Measurements from ENCODE around the gene C20orf144. TPM values are rescaled to one million over a fixed set of nuclear protein-coding genes. Genes with fewer than 3 reads are reported as not detected.
"Not testable (repeated sequence)": the region's sequence is repeated elsewhere in the genome, so short reads cannot be mapped to it uniquely, and the experiment has no call there.

Gene C20orf144
- total RNA-seq, 2 experiments from 2014 or later, result 0.30 to 0.33 TPM

GRCh38 chr20:33644313-33645071 is 17.6 kb upstream of the C20orf144 start:
- H3K27me3 Mint-ChIP-seq, result no peaks in the 10 kb centered on the region
- no peaks in the 10 kb centered on the region for H3K9me3 Mint-ChIP-seq
- H3K4me1 Mint-ChIP-seq, result peaks cover 32% of the 10 kb centered on the region
- no peak overlapping the region for H3K4me3 Mint-ChIP-seq
- no peak for DNase-seq
- H3K36me3 Mint-ChIP-seq (ENCODE audit: low read depth), result peaks cover 37% of the 10 kb centered on the region
- H3K27ac Mint-ChIP-seq, result no peak overlapping the region
- POLR2A ChIA-PET, result interaction anchor here (1.5 kb wide), 1 partner anchor 8 kb away, joined by 3 read pairs; no protein-coding TSS in a partner anchor
- CTCF ChIA-PET, result no interaction called here

- DNase-seq, result no peak
- POLR2A ChIA-PET, result interaction anchor here (1.5 kb wide), 1 partner anchor 9 kb away, joined by 3 read pairs; no protein-coding TSS in a partner anchor
- Mint-ChIP-seq H3K4me3 (no peak overlapping the region), H3K27ac (no peak overlapping the region), H3K27me3 (no peaks in the 10 kb centered on the region), H3K9me3 (no peaks in the 10 kb centered on the region), H3K4me1 (peaks cover 34% of the 10 kb centered on the region), H3K36me3 (ENCODE audit: low read depth) (peaks cover 32% of the 10 kb centered on the region)
- CTCF ChIA-PET, result no interaction called here
These were observed 17.1 kb upstream of the C20orf144 start for GRCh38 chr20:33645072-33645358.

GRCh38 chr20:33645396-33645795 is 16.7 kb upstream of the C20orf144 start:
- peaks cover 28% of the 10 kb centered on the region for H3K36me3 Mint-ChIP-seq (ENCODE audit: low read depth)
- POLR2A ChIA-PET, result interaction anchor here (1.5 kb wide), 1 partner anchor 9 kb away, joined by 3 read pairs; no protein-coding TSS in a partner anchor
- no peaks in the 10 kb centered on the region for H3K27me3 Mint-ChIP-seq
- DNase-seq, result no peak
- no peak overlapping the region for H3K27ac Mint-ChIP-seq
- H3K9me3 Mint-ChIP-seq, result no peaks in the 10 kb centered on the region
- H3K4me3 Mint-ChIP-seq, result no peak overlapping the region
- CTCF ChIA-PET, result no interaction called here
- H3K4me1 Mint-ChIP-seq, result peaks cover 34% of the 10 kb centered on the region

- ChIA-PET POLR2A (interaction anchor here (1.0 to 4.5 kb wide), 2 partner anchors 18 to 22 kb away, joined by 3 to 26 read pairs; no protein-coding TSS in a partner anchor), CTCF (no interaction called here)
- DNase-seq, result no peak
- Mint-ChIP-seq H3K27ac (no peak overlapping the region), H3K27me3 (no peaks in the 10 kb centered on the region), H3K4me1 (peaks cover 39% of the 10 kb centered on the region), H3K36me3 (ENCODE audit: low read depth) (peaks cover 24% of the 10 kb centered on the region), H3K9me3 (no peaks in the 10 kb centered on the region), H3K4me3 (no peak overlapping the region)
These were observed 15.9 kb upstream of the C20orf144 start for GRCh38 chr20:33646191-33646590.

- H3K4me3 Mint-ChIP-seq, result not testable (repeated sequence)
- CTCF ChIA-PET, result interaction anchor here (0.6 to 1.5 kb wide), 3 partner anchors 21 to 198 kb away, joined by 3 to 6 read pairs (median 3); no protein-coding TSS in a partner anchor
These were observed 15.0 kb upstream of the C20orf144 start for GRCh38 chr20:33646959-33647602.

GRCh38 chr20:33647603-33648395 is 14.3 kb upstream of the C20orf144 start:
- Mint-ChIP-seq H3K36me3 (ENCODE audit: low read depth) (peaks cover 22% of the 10 kb centered on the region), H3K9me3 (no peaks in the 10 kb centered on the region), H3K4me1 (peaks cover 54% of the 10 kb centered on the region), H3K27me3 (no peaks in the 10 kb centered on the region), H3K4me3 (no peak overlapping the region), H3K27ac (no peak overlapping the region)
- ChIA-PET POLR2A (interaction anchor here (0.7 to 4.5 kb wide), 9 partner anchors 8 to 190 kb away, joined by 3 to 26 read pairs (median 4); partner anchors contain the start of genes ACTL10, CBFA2T2 and ZNF341), CTCF (interaction anchor here (0.6 to 1.5 kb wide), 3 partner anchors 20 to 199 kb away, joined by 3 to 6 read pairs (median 3); no protein-coding TSS in a partner anchor)
- peak; percentile 49 for DNase-seq

More at GRCh38 chr20:33646959-33647602, 15.0 kb upstream of the C20orf144 start:
- H3K36me3 Mint-ChIP-seq (ENCODE audit: low read depth), result peaks cover 22% of the 10 kb centered on the region
- H3K9me3 Mint-ChIP-seq, DNase-seq, H3K27ac Mint-ChIP-seq, H3K27me3 Mint-ChIP-seq: not testable (repeated sequence)
- POLR2A ChIA-PET, result interaction anchor here (0.7 to 4.5 kb wide), 9 partner anchors 9 to 191 kb away, joined by 3 to 26 read pairs (median 3); partner anchors contain the start of genes CBFA2T2 and ZNF341
- H3K4me1 Mint-ChIP-seq, result peaks cover 47% of the 10 kb centered on the region

GRCh38 chr20:33648396-33649004 is 13.6 kb upstream of the C20orf144 start:
- H3K36me3 Mint-ChIP-seq (ENCODE audit: low read depth), result peaks cover 22% of the 10 kb centered on the region
- no peak overlapping the region for H3K27ac Mint-ChIP-seq
- H3K4me3 Mint-ChIP-seq, result no peak overlapping the region
- ChIA-PET POLR2A (interaction anchor here (1.1 to 4.5 kb wide), 6 partner anchors 15 to 189 kb away, joined by 3 to 26 read pairs (median 4); partner anchors contain the start of genes ACTL10, CBFA2T2 and ZNF341), CTCF (interaction anchor here (1.5 kb wide), 1 partner anchor 19 kb away, joined by 6 read pairs; no protein-coding TSS in a partner anchor)
- peaks cover 61% of the 10 kb centered on the region for H3K4me1 Mint-ChIP-seq
- H3K9me3 Mint-ChIP-seq, result no peaks in the 10 kb centered on the region
- DNase-seq, result no peak
- no peaks in the 10 kb centered on the region for H3K27me3 Mint-ChIP-seq

GRCh38 chr20:33649201-33649681 is 12.9 kb upstream of the C20orf144 start:
- CTCF ChIA-PET, result no interaction called here
- Mint-ChIP-seq H3K27me3 (no peaks in the 10 kb centered on the region), H3K27ac (no peak overlapping the region), H3K4me1 (peaks cover 64% of the 10 kb centered on the region), H3K4me3 (no peak overlapping the region), H3K9me3 (no peaks in the 10 kb centered on the region), H3K36me3 (ENCODE audit: low read depth) (peaks cover 22% of the 10 kb centered on the region)
- POLR2A ChIA-PET, result interaction anchor here (0.9 to 4.5 kb wide), 3 partner anchors 15 to 32 kb away, joined by 3 to 26 read pairs (median 11); partner anchors contain the start of gene ACTL10
- no peak for DNase-seq

- H3K27ac Mint-ChIP-seq, result no peak overlapping the region
- peaks cover 61% of the 10 kb centered on the region for H3K4me1 Mint-ChIP-seq
- H3K36me3 Mint-ChIP-seq (ENCODE audit: low read depth), result peaks cover 14% of the 10 kb centered on the region
- CTCF ChIA-PET, result no interaction called here
- no peak for DNase-seq
- H3K27me3 Mint-ChIP-seq, result no peaks in the 10 kb centered on the region
- POLR2A ChIA-PET, result interaction anchor here (0.9 to 4.7 kb wide), 3 partner anchors 14 to 31 kb away, joined by 3 to 43 read pairs (median 26); no protein-coding TSS in a partner anchor
- no peak overlapping the region for H3K4me3 Mint-ChIP-seq
- H3K9me3 Mint-ChIP-seq, result no peaks in the 10 kb centered on the region
These were observed 11.9 kb upstream of the C20orf144 start for GRCh38 chr20:33650111-33650752.

- Mint-ChIP-seq H3K36me3 (ENCODE audit: low read depth) (peaks cover 7% of the 10 kb centered on the region), H3K4me1 (peaks cover 58% of the 10 kb centered on the region), H3K27ac (no peak overlapping the region), H3K9me3 (no peaks in the 10 kb centered on the region), H3K27me3 (no peaks in the 10 kb centered on the region), H3K4me3 (no peak overlapping the region)
- DNase-seq, result no peak
- ChIA-PET CTCF (interaction anchor here (1.3 kb wide), 1 partner anchor 17 kb away, joined by 3 read pairs; no protein-coding TSS in a partner anchor), POLR2A (interaction anchor here (0.7 to 4.7 kb wide), 6 partner anchors 10 to 250 kb away, joined by 3 to 43 read pairs (median 6); partner anchors contain the start of genes ACTL10, CDK5RAP1 and SNTA1)
These were observed 11.2 kb upstream of the C20orf144 start for GRCh38 chr20:33650753-33651561.

- Mint-ChIP-seq H3K27me3 (no peaks in the 10 kb centered on the region), H3K4me1 (peaks cover 58% of the 10 kb centered on the region), H3K9me3 (no peaks in the 10 kb centered on the region), H3K27ac (no peak overlapping the region), H3K4me3 (no peak overlapping the region), H3K36me3 (ENCODE audit: low read depth) (peaks cover 7% of the 10 kb centered on the region)
- ChIA-PET CTCF (interaction anchor here (0.9 to 1.3 kb wide), 2 partner anchors 11 to 17 kb away, joined by 3 read pairs; no protein-coding TSS in a partner anchor), POLR2A (interaction anchor here (0.7 to 4.7 kb wide), 7 partner anchors 9 to 250 kb away, joined by 3 to 43 read pairs (median 5); partner anchors contain the start of genes ACTL10, CDK5RAP1 and SNTA1)
- DNase-seq, result no peak
These were observed 10.5 kb upstream of the C20orf144 start for GRCh38 chr20:33651562-33652048.

Data from activated CD4-positive, alpha-beta memory T cell treated with anti-CD3 and anti-CD28 coated beads, Interleukin-2, amount 10 ng/mL, durations not matched to agents 7 days and 5 days (primary cell).